GM19193 (cell line): ENCODE measurements around the gene MOXD1.

ENCODE experiments used
- POLR2A ChIP-seq: IDR thresholded peaks from 4 replicates; pipeline ENCODE4 v1.6.1; 2011; ENCODE audit not compliant: insufficient read depth, insufficient read length; ENCODE audit errors: extremely low read depth

Gene MOXD1

GRCh38 chr6:132252113-132252512, 149.2 kb downstream of the MOXD1 start:
- no peak for TF ChIP-seq POLR2A

GRCh38 chr6:132251711-132252110, 149.6 kb downstream of the MOXD1 start:
- TF ChIP-seq POLR2A = no peak

GRCh38 chr6:132247381-132248159, 153.7 kb downstream of the MOXD1 start:
- no peak for TF ChIP-seq POLR2A

- TF ChIP-seq POLR2A = no peak
Observed at GRCh38 chr6:132246632-132247270, 154.5 kb downstream of the MOXD1 start.

GRCh38 chr6:132246120-132246617, 155.1 kb downstream of the MOXD1 start:
- TF ChIP-seq POLR2A = no peak
